Heart right ventricle (tissue), 16 donors: ENCODE data around the gene TMTC2. TPM values are rescaled to one million over a fixed set of nuclear protein-coding genes. Genes with fewer than 3 reads are reported as not detected.
A peak's percentile ranks its signal among the peaks of the same experiment; 100 is the strongest.

Source experiments
- ATAC-seq, 8 donors: fragments of 200-7000 bp; cut with Tn5 transposase; one replicate each; pipeline ENCODE4 v1.9.1; 2020; ENCODE audit warnings: mild to moderate bottlenecking in 8 of 8, moderate library complexity in 8 of 8, moderate number of reproducible peaks in 1 of 8
- DNase-seq, 2 donors: peaks; one replicate each; pipeline ENCODE4 v3.0.0-alpha.2; 2020
- H3K27ac ChIP-seq, 10 donors: fragments of 200-600 bp; sonication (generic) in 2 of 10; one replicate each; pipeline versions ENCODE4 v1.5.0 to v1.8.0; 2020 to 2022; ENCODE audit warnings: mild to moderate bottlenecking in 3 of 10
- H3K27me3 ChIP-seq, 7 donors: fragments of 200-600 bp; one replicate each; pipeline ENCODE4 v1.8.0; 2021 to 2022; ENCODE audit warnings: mild to moderate bottlenecking in 2 of 7
- H3K36me3 ChIP-seq, 9 donors: fragments of 200-600 bp; sonication (generic) in 1 of 9; one replicate each; pipeline versions ENCODE4 v1.5.0 to v1.8.0; 2020 to 2022; ENCODE audit warnings: mild to moderate bottlenecking in 2 of 9
- H3K4me1 ChIP-seq, 9 donors: fragments of 200-600 bp; sonication (generic) in 1 of 9; one replicate each; pipeline versions ENCODE4 v1.5.0 to v1.8.0; 2020 to 2022; ENCODE audit warnings: mild to moderate bottlenecking in 4 of 9
- H3K4me3 ChIP-seq, 10 donors: fragments of 200-600 bp; sonication (generic) in 2 of 10; one replicate each; pipeline versions ENCODE4 v1.5.0 to v1.8.0; 2020 to 2022; ENCODE audit warnings: mild to moderate bottlenecking in 7 of 10, moderate library complexity in 2 of 10
- H3K9me3 ChIP-seq, 11 donors: fragments of 200-600 bp in 10 of 11; sonication (generic) in 2 of 11; one replicate each; pipeline versions ENCODE4 v1.5.0 to v1.8.0; 2013 to 2022; ENCODE audit warnings: mild to moderate bottlenecking in 2 of 11, control low read depth in 1 of 11, moderate library complexity in 1 of 11
- WGBS, 2 donors: extraction: QIAGEN DNeasy Blood & Tissue Kit; methylation state at CpG; one replicate each; pipeline ENCODE4 v1.1.7; 2013; ENCODE audit warnings: inconsistent platforms in 1 of 2; 5-methylcytosine and 5-hydroxymethylcytosine counted together
- intact Hi-C, 10 donors: fragments of 100-400 bp; cut with DNase I; formaldehyde crosslinking; loops; one replicate each; pipeline versions ENCODE4 v1.11.1 to v1.14.2; 2022
- polyA plus RNA-seq, 2 donors: library from polyadenylated mRNA; stranded (reverse); fragments of 200-250 nt; gene quantifications; one replicate each; pipeline ENCODE4 v1.2.3, GENCODE V29; 2013
- total RNA-seq, 10 donors: library from RNA; stranded (reverse); fragmentation: NEBNext Ultra II Directional in 3 of 10; extraction: Animal tissue kit (Norgen Biotek cat#: 25700) in 3 of 10; gene quantifications; one replicate each; pipeline versions ENCODE4 v1.2.1 to v1.2.4, GENCODE V29; 2021 to 2023
- TF ChIP-seq, protein P1 (sequence below), 9 donors: fragments of 200-600 bp; sonication (generic) in 2 of 9; IDR thresholded peaks; one replicate each; pipeline versions ENCODE4 v1.5.0 to v1.8.0; 2021 to 2022; ENCODE audit warnings: antibody characterized with exemption in 9 of 9, mild to moderate bottlenecking in 5 of 9, moderate library complexity in 1 of 9
- donor health status: Arrhythmogenic right ventricular cardiomyopathy.
- donor health status: ischemic (EF 13 %, LVEDD 7.1; RV severe dilation, severe dysfunction).
- donor health status: healthy with polysubstance abuse.
- donor health status: DM: no; HTN: yes; CAD: no.
- donor health status: DM: no; HTN: no; CAD: no.
- donor health status: ischemic (EF 25% LVEDD 6.9; RV normal size, moderate dysfunction).
- donor health status: ischemic (EF 25% LVEDD 5.7; RV mildly dilated, moderate dysfunction).
- donor health status: healthy.
- donor health status: DM: yes; HTN: yes; CAD: no.
- donor health status: Ischemic cardiomyopathy.
- donor health status: ischemic (EF 35%, LVEDD 5.7; RV mildly dilated, moderate dysfunction).
- donor health status: nonischemic (EF 11% LVEDD 7.7; RV severe dilation, severe dysfunction).
- donor health status: DM: yes; HTN: yes; CAD: no.
- donor health status: PGD.
- donor health status: ischemic (EF 29% LVEDD 5.4; RV normal size, mild dysfunction).
- donor health status: nonischemic (EF 23%, LVEDD 6.1; RV moderate dilation, normal function).

TMTC2 gene
- total and polyA plus RNA-seq, 12 donors, result 1.6 to 4.4 (median 2.6) TPM

DNA sequence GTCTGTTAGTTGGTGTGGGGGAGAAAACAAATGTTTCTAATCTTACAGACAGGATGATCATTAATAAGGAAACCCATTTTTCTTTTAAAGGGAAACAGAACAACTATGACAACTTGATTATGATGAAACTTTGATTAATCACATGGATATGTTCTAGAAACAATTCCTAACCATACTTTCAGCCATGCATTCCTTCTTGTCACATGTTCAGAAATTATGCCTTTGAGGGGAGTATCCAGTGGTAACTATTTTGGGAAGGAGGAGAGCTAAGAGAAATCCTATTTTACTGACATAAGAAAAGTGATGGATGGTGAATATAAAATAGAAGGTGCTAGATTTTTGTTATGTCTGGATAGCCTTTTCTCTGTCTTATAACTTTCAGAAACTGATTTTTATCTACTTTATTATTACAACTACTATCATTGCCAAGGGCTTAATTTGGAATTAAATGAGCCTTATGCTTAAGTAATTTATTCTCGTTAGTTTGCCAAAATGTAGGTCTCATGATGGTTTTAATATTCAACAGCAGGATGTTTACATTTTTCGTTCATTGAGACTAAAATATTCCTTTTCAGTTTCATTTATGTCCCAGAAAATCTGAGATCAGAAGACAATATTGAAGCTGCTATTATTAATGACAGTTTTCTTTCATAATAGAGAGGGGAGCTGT lies 200.1 kb downstream of the TMTC2 start:
- Histone ChIP-seq H3K27ac (no peak overlapping the region), H3K9me3 (no peaks in the 10 kb centered on the region), H3K4me3 (no peak overlapping the region), H3K27me3 (no peaks in the 10 kb centered on the region), H3K4me1 (no peaks in the 10 kb centered on the region), H3K36me3 (no peaks in the 10 kb centered on the region)
- 69 to 70% methylated on average over 2 of the region's 2 CpGs for WGBS, 2 donors
- ATAC-seq, result no peak
- no peak for DNase-seq
- intact Hi-C loops, result no loop called here
- TF ChIP-seq, protein P1, sequence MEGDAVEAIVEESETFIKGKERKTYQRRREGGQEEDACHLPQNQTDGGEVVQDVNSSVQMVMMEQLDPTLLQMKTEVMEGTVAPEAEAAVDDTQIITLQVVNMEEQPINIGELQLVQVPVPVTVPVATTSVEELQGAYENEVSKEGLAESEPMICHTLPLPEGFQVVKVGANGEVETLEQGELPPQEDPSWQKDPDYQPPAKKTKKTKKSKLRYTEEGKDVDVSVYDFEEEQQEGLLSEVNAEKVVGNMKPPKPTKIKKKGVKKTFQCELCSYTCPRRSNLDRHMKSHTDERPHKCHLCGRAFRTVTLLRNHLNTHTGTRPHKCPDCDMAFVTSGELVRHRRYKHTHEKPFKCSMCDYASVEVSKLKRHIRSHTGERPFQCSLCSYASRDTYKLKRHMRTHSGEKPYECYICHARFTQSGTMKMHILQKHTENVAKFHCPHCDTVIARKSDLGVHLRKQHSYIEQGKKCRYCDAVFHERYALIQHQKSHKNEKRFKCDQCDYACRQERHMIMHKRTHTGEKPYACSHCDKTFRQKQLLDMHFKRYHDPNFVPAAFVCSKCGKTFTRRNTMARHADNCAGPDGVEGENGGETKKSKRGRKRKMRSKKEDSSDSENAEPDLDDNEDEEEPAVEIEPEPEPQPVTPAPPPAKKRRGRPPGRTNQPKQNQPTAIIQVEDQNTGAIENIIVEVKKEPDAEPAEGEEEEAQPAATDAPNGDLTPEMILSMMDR (IDR thresholded peaks at IDR 0.05), result no peak

DNA sequence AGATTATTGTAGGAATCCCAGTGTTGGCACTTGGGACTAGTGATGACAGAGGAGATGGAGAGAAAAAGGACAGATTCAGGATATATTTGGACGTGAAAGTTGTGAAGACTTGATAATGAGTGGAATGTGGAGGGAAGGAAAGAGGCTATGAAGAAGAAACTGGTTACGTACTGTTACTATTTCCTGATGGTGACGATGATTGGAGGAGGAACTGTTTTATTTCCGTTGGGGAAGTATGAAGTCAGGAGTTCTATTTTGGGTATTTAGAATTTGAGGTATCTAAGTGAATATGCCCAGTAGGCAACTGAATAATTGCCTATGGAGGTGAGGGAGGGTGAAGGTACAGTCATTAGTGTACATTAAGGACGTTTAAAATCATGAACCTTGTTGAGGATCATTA lies 207.2 kb downstream of the TMTC2 start:
- H3K4me3 ChIP-seq, result no peak overlapping the region
- no peaks in the 10 kb centered on the region for H3K27me3 ChIP-seq
- DNase-seq, result no peak
- H3K4me1 ChIP-seq, result peaks cover 0 to 4% (median 0%) of the 10 kb centered on the region in 9 donors
- no peak overlapping the region for H3K27ac ChIP-seq
- TF ChIP-seq, protein P1 (IDR thresholded peaks at IDR 0.05), result no peak
- no peaks in the 10 kb centered on the region for H3K36me3 ChIP-seq
- H3K9me3 ChIP-seq, result no peaks in the 10 kb centered on the region
- ATAC-seq, result peak in 1 of 8 donors; percentile 52
- WGBS, 2 donors, result 38 to 45% methylated on average over 5 of the region's 5 CpGs
- intact Hi-C loops, result no loop called here

DNA sequence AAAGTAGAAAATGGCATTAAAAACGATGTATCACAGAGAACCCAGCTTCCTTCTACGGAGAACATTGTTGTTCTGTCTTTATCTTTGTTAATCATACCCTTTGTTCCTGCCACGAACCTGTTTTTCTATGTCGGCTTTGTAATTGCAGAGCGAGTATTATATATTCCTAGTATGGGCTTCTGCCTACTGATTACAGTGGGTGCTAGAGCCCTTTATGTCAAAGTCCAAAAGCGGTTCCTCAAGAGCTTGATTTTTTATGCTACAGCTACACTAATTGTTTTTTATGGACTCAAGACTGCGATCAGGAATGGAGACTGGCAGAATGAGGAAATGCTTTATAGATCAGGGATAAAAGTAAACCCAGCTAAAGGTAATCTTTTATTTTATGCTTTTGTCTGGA lies 209.6 kb downstream of the TMTC2 start:
- no peaks in the 10 kb centered on the region for H3K36me3 ChIP-seq
- H3K4me3 ChIP-seq, result no peak overlapping the region
- H3K4me1 ChIP-seq, result peaks cover 0 to 4% (median 0%) of the 10 kb centered on the region in 9 donors
- WGBS, 2 donors, result 90 to 92% methylated on average over 7 of the region's 7 CpGs
- TF ChIP-seq, protein P1 (IDR thresholded peaks at IDR 0.05), result no peak
- H3K9me3 ChIP-seq, result no peaks in the 10 kb centered on the region
- no peaks in the 10 kb centered on the region for H3K27me3 ChIP-seq
- no peak for ATAC-seq
- intact Hi-C loops, result no loop called here
- H3K27ac ChIP-seq, result no peak overlapping the region
- no peak for DNase-seq

DNA sequence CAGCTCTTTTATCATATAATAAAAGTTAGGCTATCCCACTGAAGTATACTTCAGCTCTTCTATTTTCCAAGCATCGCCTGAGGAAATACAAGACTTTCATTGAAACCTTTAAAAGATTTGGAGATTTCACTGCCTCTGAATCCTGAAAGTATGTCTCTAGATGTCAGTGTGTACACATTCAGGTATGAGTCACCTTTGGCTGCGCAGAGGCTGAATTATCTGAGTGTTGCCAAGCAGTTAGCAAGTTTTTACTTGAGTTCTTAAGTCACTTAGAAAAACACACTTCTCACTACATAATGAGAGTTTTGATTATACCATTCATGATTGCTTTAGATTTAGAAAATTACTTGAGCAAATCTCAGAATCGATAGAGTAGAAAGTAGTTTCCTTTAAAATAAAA lies 210.3 kb downstream of the TMTC2 start:
- ATAC-seq (no peak), DNase-seq (no peak)
- H3K4me1 ChIP-seq, result peaks cover 0 to 4% (median 0%) of the 10 kb centered on the region in 9 donors
- WGBS, 2 donors, result 93 to 97% methylated on average over 3 of the region's 3 CpGs
- H3K9me3 ChIP-seq, result no peaks in the 10 kb centered on the region
- H3K4me3 ChIP-seq, result no peak overlapping the region
- no peaks in the 10 kb centered on the region for H3K36me3 ChIP-seq
- TF ChIP-seq, protein P1 (IDR thresholded peaks at IDR 0.05), result no peak
- no peaks in the 10 kb centered on the region for H3K27me3 ChIP-seq
- intact Hi-C loops, result no loop called here
- H3K27ac ChIP-seq, result no peak overlapping the region
